Esophagus squamous epithelium (tissue), 5 donors: Measurements from ENCODE around the gene MYADM. TPM values are rescaled to one million over a fixed set of nuclear protein-coding genes. Genes with fewer than 3 reads are reported as not detected.
"Not testable (repeated sequence)": the region's sequence is repeated elsewhere in the genome, so short reads cannot be mapped to it uniquely, and the experiment has no call there.

Experiments
- DNase-seq: peaks from one replicate; lab custom pipeline; 2025; lab: John Stamatoyannopoulos, UW
- H3K27ac ChIP-seq, 4 donors: fragments of 200-600 bp; sonication (generic); one replicate each; pipeline ENCODE4 v1.5.1; 2016 to 2019; ENCODE audit warnings: mild to moderate bottlenecking in 1 of 4
- H3K27me3 ChIP-seq, 4 donors: fragments of 200-600 bp; sonication (generic); 1 replicate in 3 of 4; 2 replicates in 1 of 4; pipeline versions ENCODE4 v1.5.1 to v1.6.0; 2017 to 2021; ENCODE audit warnings: antibody characterized with exemption in 1 of 4
- H3K36me3 ChIP-seq, 3 donors: fragments of 200-600 bp; sonication (generic); one replicate each; pipeline ENCODE4 v1.5.1; 2016 to 2019
- H3K4me1 ChIP-seq, 3 donors: fragments of 200-600 bp; sonication (generic); one replicate each; pipeline ENCODE4 v1.5.1; 2017 to 2019
- H3K4me3 ChIP-seq, 4 donors: fragments of 200-600 bp; sonication (generic); 1 replicate in 3 of 4; 2 replicates in 1 of 4; pipeline ENCODE4 v1.5.1; 2016 to 2019; ENCODE audit warnings: mild to moderate bottlenecking in 2 of 4, moderate library complexity in 1 of 4
- H3K9me3 ChIP-seq, 3 donors: fragments of 200-600 bp; sonication (generic); one replicate each; pipeline ENCODE4 v1.5.1; 2016 to 2019
- POLR2A ChIP-seq, 4 donors: fragments of 450-650 bp; IDR thresholded peaks; one replicate each; pipeline ENCODE4 v1.6.1; 2017; ENCODE audit warnings: antibody characterized with exemption in 4 of 4, mild to moderate bottlenecking in 4 of 4, moderate library complexity in 3 of 4
- WGBS, 2 donors: methylation state at CpG; one replicate each; pipeline ENCODE4 v1.1.5; 2018; 5-methylcytosine and 5-hydroxymethylcytosine counted together
- intact Hi-C: fragments of 100-400 bp; cut with DNase I; formaldehyde crosslinking; loops from one replicate; pipeline ENCODE4 v1.15.0; 2022
- total RNA-seq, 4 donors: library from RNA; depleted of rRNA; stranded (reverse); fragments of >200 nt; gene quantifications; one replicate each; pipeline ENCODE4 v1.1.0, GENCODE V29; 2016
- TF ChIP-seq, protein P1 (sequence below), 6 experiments: fragments of 450-650 bp in 4 of 6; fragments of 200-600 bp in 2 of 6; sonication (generic) in 2 of 6; IDR thresholded peaks; one replicate each; pipeline ENCODE4 v1.5.1; 2016 to 2019; ENCODE audit warnings: antibody characterized with exemption in 6 of 6, mild to moderate bottlenecking in 4 of 6, moderate library complexity in 4 of 6
- donor health status: DM: yes; HTN: yes; CAD: no.

MYADM gene
- total RNA-seq, 4 donors from 2014 or later, result 4.1 to 30.7 (median 7.8) TPM

- peak in 1 of 4 donors; percentile 12 for TF ChIP-seq POLR2A (IDR thresholded peaks at IDR 0.05)
- TF ChIP-seq, protein P1, sequence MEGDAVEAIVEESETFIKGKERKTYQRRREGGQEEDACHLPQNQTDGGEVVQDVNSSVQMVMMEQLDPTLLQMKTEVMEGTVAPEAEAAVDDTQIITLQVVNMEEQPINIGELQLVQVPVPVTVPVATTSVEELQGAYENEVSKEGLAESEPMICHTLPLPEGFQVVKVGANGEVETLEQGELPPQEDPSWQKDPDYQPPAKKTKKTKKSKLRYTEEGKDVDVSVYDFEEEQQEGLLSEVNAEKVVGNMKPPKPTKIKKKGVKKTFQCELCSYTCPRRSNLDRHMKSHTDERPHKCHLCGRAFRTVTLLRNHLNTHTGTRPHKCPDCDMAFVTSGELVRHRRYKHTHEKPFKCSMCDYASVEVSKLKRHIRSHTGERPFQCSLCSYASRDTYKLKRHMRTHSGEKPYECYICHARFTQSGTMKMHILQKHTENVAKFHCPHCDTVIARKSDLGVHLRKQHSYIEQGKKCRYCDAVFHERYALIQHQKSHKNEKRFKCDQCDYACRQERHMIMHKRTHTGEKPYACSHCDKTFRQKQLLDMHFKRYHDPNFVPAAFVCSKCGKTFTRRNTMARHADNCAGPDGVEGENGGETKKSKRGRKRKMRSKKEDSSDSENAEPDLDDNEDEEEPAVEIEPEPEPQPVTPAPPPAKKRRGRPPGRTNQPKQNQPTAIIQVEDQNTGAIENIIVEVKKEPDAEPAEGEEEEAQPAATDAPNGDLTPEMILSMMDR (IDR thresholded peaks at IDR 0.05), result no peak
- peak within 1 kb of the TSS in 1 of 4 donors; percentile 44 for H3K27ac ChIP-seq
- H3K27me3 ChIP-seq, result peaks cover 0 to 13% (median 0%) of the 10 kb centered on the region in 4 donors
- H3K36me3 ChIP-seq, result no peaks in the 10 kb centered on the region
- intact Hi-C loops, result no loop called here
- WGBS, 2 donors, result 38 to 53% methylated on average over 5 to 8 of the region's 14 CpGs
- no peaks in the 10 kb centered on the region for H3K4me1 ChIP-seq
- H3K9me3 ChIP-seq, result no peaks in the 10 kb centered on the region
- no peak for DNase-seq
- H3K4me3 ChIP-seq, result no peak within 1 kb of the TSS
Measured at GRCh38 chr19:53824134-53824611, 43.5 kb upstream of the MYADM start, which contains the start of gene NLRP12. Gene NLRP12, minus strand, starts transcription at chr19:53824314. Its CDS starts 140 bp downstream, at chr19:53824174.

GRCh38 chr19:53826876-53827275 lies 40.8 kb upstream of the MYADM start:
- 63 to 83% methylated on average over 7 of the region's 7 CpGs for WGBS, 2 donors
- no peaks in the 10 kb centered on the region for H3K4me1 ChIP-seq
- H3K27me3 ChIP-seq, result peaks cover 0 to 29% (median 0%) of the 10 kb centered on the region in 4 donors
- DNase-seq, result no peak
- no peaks in the 10 kb centered on the region for H3K36me3 ChIP-seq
- H3K27ac ChIP-seq, result no peak overlapping the region
- intact Hi-C loops, result no loop called here
- no peak overlapping the region for H3K4me3 ChIP-seq
- H3K9me3 ChIP-seq, result no peaks in the 10 kb centered on the region
- no peak for TF ChIP-seq POLR2A (IDR thresholded peaks at IDR 0.05)
- TF ChIP-seq, protein P1 (IDR thresholded peaks at IDR 0.05), result no peak

DNA sequence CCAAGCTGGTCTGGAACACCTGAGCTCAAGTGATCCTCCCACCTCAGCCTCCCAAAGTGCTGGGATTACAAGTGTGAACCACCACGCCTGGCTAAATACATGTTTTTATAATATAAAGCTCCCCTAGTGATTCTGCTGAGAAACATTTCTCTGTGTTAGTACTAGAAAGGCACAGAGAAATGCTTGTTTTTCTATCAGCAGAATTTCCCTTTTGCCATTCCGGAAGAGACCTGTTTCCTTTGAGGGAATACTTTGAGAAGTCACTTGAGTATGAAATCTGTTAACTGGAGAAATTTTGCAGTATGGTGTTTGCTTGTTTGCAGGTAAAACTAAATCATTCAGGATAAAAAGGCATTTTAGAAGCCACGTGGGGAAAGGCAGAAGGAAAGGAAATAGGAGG lies 39.2 kb upstream of the MYADM start:
- Histone ChIP-seq H3K27ac (no peak overlapping the region), H3K27me3 (peaks cover 0 to 33% (median 0%) of the 10 kb centered on the region in 4 donors), H3K4me1 (no peaks in the 10 kb centered on the region), H3K9me3 (no peaks in the 10 kb centered on the region), H3K4me3 (no peak overlapping the region), H3K36me3 (no peaks in the 10 kb centered on the region)
- 47 to 53% methylated on average over 3 of the region's 3 CpGs for WGBS, 2 donors
- TF ChIP-seq, protein P1 (IDR thresholded peaks at IDR 0.05), result no peak
- no peak for TF ChIP-seq POLR2A (IDR thresholded peaks at IDR 0.05)
- intact Hi-C loops, result no loop called here
- DNase-seq, result no peak

GRCh38 chr19:53832861-53833260 lies 34.8 kb upstream of the MYADM start:
- intact Hi-C loops, H3K9me3 ChIP-seq, H3K36me3 ChIP-seq, H3K27ac ChIP-seq, DNase-seq, H3K4me1 ChIP-seq, H3K4me3 ChIP-seq: not testable (repeated sequence)
- peaks cover 0 to 30% (median 0%) of the 10 kb centered on the region in 4 donors for H3K27me3 ChIP-seq
- 17 to 29% methylated on average over 10 of the region's 13 CpGs for WGBS, 2 donors

GRCh38 chr19:53838446-53838845 lies 29.2 kb upstream of the MYADM start:
- DNase-seq, intact Hi-C loops, H3K9me3 ChIP-seq, H3K4me3 ChIP-seq, H3K36me3 ChIP-seq, H3K27ac ChIP-seq: not testable (repeated sequence)
- 72 to 75% methylated on average over 5 of the region's 5 CpGs for WGBS, 2 donors
- Histone ChIP-seq H3K4me1 (peaks cover 0 to 13% (median 3%) of the 10 kb centered on the region in 3 donors), H3K27me3 (peaks cover 0 to 16% (median 0%) of the 10 kb centered on the region in 4 donors)

GRCh38 chr19:53840241-53840640 lies 27.4 kb upstream of the MYADM start:
- peaks cover 0 to 13% (median 3%) of the 10 kb centered on the region in 3 donors for H3K4me1 ChIP-seq
- 89 to 90% methylated on average over 12 of the region's 12 CpGs for WGBS, 2 donors
- not testable (repeated sequence) for H3K27ac ChIP-seq, H3K36me3 ChIP-seq, H3K9me3 ChIP-seq, DNase-seq, H3K4me3 ChIP-seq
- H3K27me3 ChIP-seq, result peaks cover 0 to 16% (median 0%) of the 10 kb centered on the region in 4 donors
- intact Hi-C loops, result loop anchor here (10.0 kb wide), 1 partner anchor 185 kb away; no protein-coding TSS in a partner anchor

DNA sequence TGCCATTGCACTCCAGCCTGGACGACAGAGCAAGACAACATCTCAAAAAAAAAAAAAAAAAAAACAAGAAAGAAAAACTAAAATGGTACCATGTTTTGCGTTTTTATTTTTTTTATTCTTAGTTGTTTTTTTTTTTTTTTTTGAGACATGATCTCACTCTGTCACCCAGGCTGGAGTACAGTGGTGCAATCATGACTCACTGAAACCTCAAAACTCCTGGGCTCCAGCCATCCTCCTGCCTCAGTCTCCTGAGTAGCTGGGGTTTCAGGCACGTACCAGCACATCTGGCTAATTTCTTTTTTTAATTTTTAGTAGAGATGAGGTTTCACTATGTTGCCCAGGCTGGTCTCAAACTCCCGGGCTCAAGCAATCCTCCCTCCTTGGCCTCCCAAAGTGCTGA lies 26.8 kb upstream of the MYADM start:
- H3K27ac ChIP-seq, H3K4me3 ChIP-seq, H3K9me3 ChIP-seq, DNase-seq, H3K36me3 ChIP-seq: not testable (repeated sequence)
- Histone ChIP-seq H3K27me3 (peaks cover 0 to 16% (median 0%) of the 10 kb centered on the region in 4 donors), H3K4me1 (peaks cover 0 to 13% (median 3%) of the 10 kb centered on the region in 3 donors)
- WGBS, 2 donors, result 45 to 56% methylated on average over 4 of the region's 4 CpGs
- intact Hi-C loops, result loop anchor here (10.0 kb wide), 1 partner anchor 184 kb away; no protein-coding TSS in a partner anchor
